ENCODE measurements around the gene CLBA1. TPM values are rescaled to one million over a fixed set of nuclear protein-coding genes. Genes with fewer than 3 reads are reported as not detected.
"Not testable (repeated sequence)": the region's sequence is repeated elsewhere in the genome, so short reads cannot be mapped to it uniquely, and the experiment has no call there.

CLBA1 gene
- total and polyA plus RNA-seq, 4 donors, result 12.3 to 22.3 (median 13.8) TPM

DNA sequence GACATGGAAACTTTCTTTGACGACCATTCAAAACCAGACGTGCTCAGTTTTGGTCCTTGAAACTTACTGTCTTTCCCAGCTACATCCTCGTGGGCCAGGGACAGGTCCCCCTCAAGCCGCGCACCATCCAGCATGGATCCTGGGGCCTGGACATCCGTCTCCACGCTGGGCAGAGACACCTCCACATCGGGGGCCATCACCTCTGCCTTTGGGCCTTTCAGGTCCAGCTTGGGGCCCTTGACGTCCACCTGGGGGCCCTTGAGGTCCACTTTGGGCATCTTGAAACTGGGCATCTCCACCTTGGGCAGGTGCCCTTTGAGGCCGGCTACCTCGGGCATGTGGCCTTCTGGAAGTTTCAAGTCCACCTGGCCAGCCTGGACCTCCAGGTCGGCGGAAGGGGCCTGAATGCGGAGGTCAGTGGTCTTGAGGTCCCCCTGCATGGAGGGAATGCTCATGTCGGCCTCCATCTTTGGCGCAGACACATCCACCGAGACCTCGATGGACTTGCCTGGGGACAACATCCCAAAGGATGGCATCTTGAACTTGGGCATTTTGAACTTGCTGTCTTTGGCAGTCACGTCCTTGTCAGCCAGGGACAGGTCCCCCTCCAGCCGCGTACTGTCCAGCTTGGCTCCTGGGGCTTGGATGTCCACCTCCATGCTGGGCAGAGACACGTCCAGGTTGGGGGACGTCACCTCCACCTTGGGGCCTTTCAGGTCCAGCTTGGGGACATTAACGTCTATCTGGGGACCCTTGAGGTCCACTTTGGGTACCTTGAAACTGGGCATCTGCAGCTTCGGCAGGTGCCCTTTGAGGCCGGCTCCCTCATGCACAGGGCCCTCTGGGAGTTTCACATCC lies 43.9 kb upstream of the CLBA1 start:
- no peak for ATAC-seq (ENCODE audit: insufficient read depth, low FRiP score)
- WGBS, 2 donors, result 94 to 95% methylated on average over 26 of the region's 26 CpGs

GRCh38 chr14:104942586-104942985 lies 43.0 kb upstream of the CLBA1 start:
- H3K4me3 ChIP-seq, result no peak overlapping the region
- H3K9ac ChIP-seq (ENCODE audit: insufficient read depth in 1 of 2, low read length in 2 of 2), result no peak overlapping the region
- H3K27me3 ChIP-seq (ENCODE audit: control insufficient read depth in 3 of 3, insufficient read depth in 3 of 3, low read length in 2 of 3), result peaks cover 0 to 3% (median 0%) of the 10 kb centered on the region in 3 donors
- no peaks in the 10 kb centered on the region for H3K4me1 ChIP-seq (ENCODE audit: control insufficient read depth in 5 of 5, insufficient read depth in 5 of 5, low read length in 5 of 5)
- no peak for TF ChIP-seq CTCF (IDR thresholded peaks at IDR 0.05; ENCODE audit: control extremely low read depth, extremely low read depth)
- no peaks in the 10 kb centered on the region for H3K36me3 ChIP-seq (ENCODE audit: control insufficient read depth in 4 of 4, insufficient read depth in 4 of 4, low read length in 4 of 4)
- H3K9me3 ChIP-seq (ENCODE audit: control insufficient read depth in 4 of 4, insufficient read depth in 3 of 4, low read length in 3 of 4), result peaks cover 0 to 1% (median 0%) of the 10 kb centered on the region in 4 donors
- no peak overlapping the region for H3K27ac ChIP-seq (ENCODE audit: low read depth in 1 of 2, low read length in 1 of 2)
- DNase-seq (no peak), ATAC-seq (ENCODE audit: insufficient read depth, low FRiP score) (no peak)
- WGBS, 2 donors, result 95% methylated on average over 16 of the region's 16 CpGs

More for the DNA sequence above, 43.9 kb upstream of the CLBA1 start:
- Histone ChIP-seq H3K9me3 (ENCODE audit: control insufficient read depth in 4 of 4, insufficient read depth in 3 of 4, low read length in 3 of 4) (peaks cover 0 to 1% (median 0%) of the 10 kb centered on the region in 4 donors), H3K27ac (ENCODE audit: low read depth in 1 of 2, low read length in 1 of 2) (no peak overlapping the region), H3K4me1 (ENCODE audit: control insufficient read depth in 5 of 5, insufficient read depth in 5 of 5, low read length in 5 of 5) (no peaks in the 10 kb centered on the region), H3K9ac (ENCODE audit: insufficient read depth in 1 of 2, low read length in 2 of 2) (no peak overlapping the region), H3K4me3 (no peak overlapping the region), H3K27me3 (ENCODE audit: control insufficient read depth in 3 of 3, insufficient read depth in 3 of 3, low read length in 2 of 3) (peaks cover 0 to 6% (median 0%) of the 10 kb centered on the region in 3 donors), H3K36me3 (ENCODE audit: control insufficient read depth in 4 of 4, insufficient read depth in 4 of 4, low read length in 4 of 4) (no peaks in the 10 kb centered on the region)
- no peak for DNase-seq
- TF ChIP-seq CTCF (IDR thresholded peaks at IDR 0.05; ENCODE audit: control extremely low read depth, extremely low read depth), result no peak

GRCh38 chr14:104943216-104944015 lies 42.2 kb upstream of the CLBA1 start:
- not testable (repeated sequence) for DNase-seq; H3K9me3 ChIP-seq (ENCODE audit: control insufficient read depth in 4 of 4, insufficient read depth in 3 of 4, low read length in 3 of 4); H3K4me3 ChIP-seq; ATAC-seq (ENCODE audit: insufficient read depth, low FRiP score); H3K9ac ChIP-seq (ENCODE audit: insufficient read depth in 1 of 2, low read length in 2 of 2); H3K27ac ChIP-seq (ENCODE audit: low read depth in 1 of 2, low read length in 1 of 2); H3K27me3 ChIP-seq (ENCODE audit: control insufficient read depth in 3 of 3, insufficient read depth in 3 of 3, low read length in 2 of 3); H3K36me3 ChIP-seq (ENCODE audit: control insufficient read depth in 4 of 4, insufficient read depth in 4 of 4, low read length in 4 of 4); H3K4me1 ChIP-seq (ENCODE audit: control insufficient read depth in 5 of 5, insufficient read depth in 5 of 5, low read length in 5 of 5)
- 93 to 96% methylated on average over 29 of the region's 29 CpGs for WGBS, 2 donors

DNA sequence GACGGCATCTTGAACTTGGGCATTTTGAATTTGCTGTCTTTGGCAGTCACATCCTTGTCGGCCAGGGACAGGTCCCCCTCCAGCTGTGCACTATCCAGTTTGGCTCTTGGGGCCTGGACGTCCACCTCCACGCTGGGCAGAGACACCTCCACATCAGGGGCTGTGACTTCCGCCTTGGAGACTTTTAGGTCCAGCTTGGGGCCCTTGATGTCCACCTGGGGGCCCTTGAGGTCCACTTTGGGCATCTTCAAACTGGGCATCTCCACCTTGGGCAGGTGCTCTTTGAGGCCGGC lies 41.6 kb upstream of the CLBA1 start:
- H3K27ac ChIP-seq (ENCODE audit: low read depth in 1 of 2, low read length in 1 of 2); H3K4me3 ChIP-seq; H3K9me3 ChIP-seq (ENCODE audit: control insufficient read depth in 4 of 4, insufficient read depth in 3 of 4, low read length in 3 of 4); H3K27me3 ChIP-seq (ENCODE audit: control insufficient read depth in 3 of 3, insufficient read depth in 3 of 3, low read length in 2 of 3); ATAC-seq (ENCODE audit: insufficient read depth, low FRiP score); H3K4me1 ChIP-seq (ENCODE audit: control insufficient read depth in 5 of 5, insufficient read depth in 5 of 5, low read length in 5 of 5); H3K36me3 ChIP-seq (ENCODE audit: control insufficient read depth in 4 of 4, insufficient read depth in 4 of 4, low read length in 4 of 4); DNase-seq; H3K9ac ChIP-seq (ENCODE audit: insufficient read depth in 1 of 2, low read length in 2 of 2): not testable (repeated sequence)
- 88 to 97% methylated on average over 6 of the region's 6 CpGs for WGBS, 2 donors

- WGBS, 2 donors, result 95 to 97% methylated on average over 29 of the region's 29 CpGs
- not testable (repeated sequence) for DNase-seq; H3K4me1 ChIP-seq (ENCODE audit: control insufficient read depth in 5 of 5, insufficient read depth in 5 of 5, low read length in 5 of 5); H3K9me3 ChIP-seq (ENCODE audit: control insufficient read depth in 4 of 4, insufficient read depth in 3 of 4, low read length in 3 of 4); H3K4me3 ChIP-seq; ATAC-seq (ENCODE audit: insufficient read depth, low FRiP score); H3K27me3 ChIP-seq (ENCODE audit: control insufficient read depth in 3 of 3, insufficient read depth in 3 of 3, low read length in 2 of 3); H3K9ac ChIP-seq (ENCODE audit: insufficient read depth in 1 of 2, low read length in 2 of 2); H3K36me3 ChIP-seq (ENCODE audit: control insufficient read depth in 4 of 4, insufficient read depth in 4 of 4, low read length in 4 of 4); H3K27ac ChIP-seq (ENCODE audit: low read depth in 1 of 2, low read length in 1 of 2)
Observed at GRCh38 chr14:104944436-104945205, 41.0 kb upstream of the CLBA1 start.

DNA sequence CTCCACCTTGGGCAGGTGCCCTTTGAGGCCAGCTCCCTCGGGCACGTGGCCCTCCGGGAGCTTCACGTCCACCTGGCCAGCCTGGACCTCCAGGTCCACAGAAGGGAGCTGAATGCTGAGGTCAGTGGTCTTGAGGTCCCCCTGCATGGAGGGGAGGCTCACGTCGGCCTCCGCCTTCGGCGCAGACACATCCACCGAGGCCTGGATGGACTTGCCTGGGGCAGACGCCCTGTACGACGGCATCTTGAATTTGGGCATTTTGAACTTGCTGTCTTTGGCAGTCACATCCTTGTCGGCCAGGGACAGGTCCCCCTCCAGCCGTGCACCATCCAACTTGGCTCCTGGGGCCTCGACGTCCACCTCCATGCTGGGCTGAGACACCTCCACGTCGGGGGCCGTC lies 40.3 kb upstream of the CLBA1 start:
- DNase-seq, result not testable (repeated sequence)

More for the DNA sequence above, 40.3 kb upstream of the CLBA1 start:
- H3K9ac ChIP-seq (ENCODE audit: insufficient read depth in 1 of 2, low read length in 2 of 2); H3K4me3 ChIP-seq; H3K36me3 ChIP-seq (ENCODE audit: control insufficient read depth in 4 of 4, insufficient read depth in 4 of 4, low read length in 4 of 4); H3K9me3 ChIP-seq (ENCODE audit: control insufficient read depth in 4 of 4, insufficient read depth in 3 of 4, low read length in 3 of 4); H3K27ac ChIP-seq (ENCODE audit: low read depth in 1 of 2, low read length in 1 of 2); ATAC-seq (ENCODE audit: insufficient read depth, low FRiP score); H3K27me3 ChIP-seq (ENCODE audit: control insufficient read depth in 3 of 3, insufficient read depth in 3 of 3, low read length in 2 of 3); H3K4me1 ChIP-seq (ENCODE audit: control insufficient read depth in 5 of 5, insufficient read depth in 5 of 5, low read length in 5 of 5): not testable (repeated sequence)
- 94 to 97% methylated on average over 19 to 20 of the region's 20 CpGs for WGBS, 2 donors
